HG03439 (cell line): ENCODE measurements around the gene ARL15.

Experiments used
- ATAC-seq: cut with Tn5 transposase; IDR thresholded peaks from one replicate; pipeline ENCODE4 v1.9.1; 2021; ENCODE audit warnings: mild to moderate bottlenecking, moderate library complexity; ENCODE audit not compliant: unreplicated experiment

Gene ARL15

DNA sequence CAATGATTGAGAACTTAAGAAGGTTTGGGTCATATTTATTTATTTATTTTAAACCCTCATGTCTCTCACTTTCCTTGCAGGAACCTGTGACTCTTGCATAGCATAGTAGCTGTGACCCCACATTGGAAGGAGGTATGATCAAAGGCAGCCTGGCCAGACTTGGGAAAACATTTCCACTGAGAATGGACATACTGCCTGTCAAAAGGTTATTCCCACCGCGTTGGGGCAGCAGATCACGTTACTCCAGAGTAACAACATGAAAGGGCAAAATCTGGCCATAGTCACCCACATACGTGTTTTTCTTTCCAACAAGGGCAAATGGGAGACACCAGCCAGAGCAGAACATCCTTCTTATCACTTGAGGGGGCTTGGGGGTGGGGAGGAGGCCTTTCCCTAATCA, 95.7 kb downstream of the ARL15 start:
- no peak for ATAC-seq

DNA sequence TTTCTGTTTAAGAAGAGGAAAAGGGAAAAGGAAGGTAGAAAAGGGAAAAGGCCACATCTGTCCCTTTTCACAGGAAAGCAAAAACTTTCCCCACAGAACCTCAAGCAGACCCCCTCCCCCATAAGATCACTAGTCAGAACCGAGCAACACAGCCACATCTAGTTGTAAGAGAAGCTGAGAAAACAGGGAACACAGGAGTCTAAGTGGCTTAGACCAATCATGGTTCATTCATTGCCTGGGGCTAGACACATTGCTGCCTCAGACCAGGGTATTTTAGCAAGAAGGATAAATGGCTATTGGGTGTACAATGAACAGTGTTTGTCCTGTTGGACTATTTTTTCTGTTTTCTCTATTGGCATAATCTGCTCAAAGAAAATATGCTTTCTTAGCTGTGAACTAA, 98.0 kb downstream of the ARL15 start:
- ATAC-seq: no peak

GRCh38 chr5:54211912-54212311, 98.5 kb downstream of the ARL15 start:
- ATAC-seq: no peak

- ATAC-seq: no peak
Observed at GRCh38 chr5:54207566-54207965, 102.8 kb downstream of the ARL15 start.

GRCh38 chr5:54206580-54207229, 103.7 kb downstream of the ARL15 start:
- no peak for ATAC-seq

- ATAC-seq: no peak
Observed at GRCh38 chr5:54205918-54206317, 104.5 kb downstream of the ARL15 start.

DNA sequence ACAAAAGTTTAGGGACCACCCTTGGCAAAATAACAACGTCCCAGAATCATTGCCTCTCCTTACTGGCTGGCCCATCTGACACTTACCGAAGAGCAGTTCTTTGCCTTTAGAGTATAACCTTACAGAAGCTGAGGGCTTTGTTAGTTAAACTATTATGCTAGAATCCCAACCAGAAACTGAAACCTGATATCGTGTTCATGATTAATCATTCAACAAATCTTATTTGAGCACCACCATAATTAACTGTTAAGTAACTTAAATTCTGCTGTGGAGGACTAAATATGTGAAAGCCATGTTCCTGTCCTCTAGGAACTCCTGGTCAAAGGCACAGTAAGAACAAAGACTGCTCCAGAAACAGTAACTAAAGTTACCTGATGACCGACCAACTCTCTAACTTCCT, 104.9 kb downstream of the ARL15 start:
- ATAC-seq: no peak

GRCh38 chr5:54197018-54197417, 113.4 kb downstream of the ARL15 start:
- ATAC-seq: no peak

DNA sequence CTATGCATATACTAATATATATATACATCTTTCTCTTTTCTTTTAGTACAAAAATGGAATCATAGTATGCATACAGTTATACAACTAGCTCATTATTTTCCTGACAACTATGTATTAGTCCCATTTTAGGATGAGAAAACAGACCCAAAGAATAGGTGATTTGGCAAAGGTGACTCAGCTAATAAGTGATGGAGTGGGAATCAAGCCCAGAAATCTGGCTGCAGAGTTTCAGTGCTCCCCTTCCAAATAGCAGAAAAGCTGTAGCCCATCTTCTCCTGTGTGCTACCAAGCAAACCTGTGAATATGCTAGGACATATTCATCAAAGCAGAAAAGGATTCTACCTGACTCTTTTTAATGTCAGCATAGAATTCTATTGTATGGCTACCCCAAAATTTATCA, 114.7 kb downstream of the ARL15 start:
- no peak for ATAC-seq

GRCh38 chr5:54194318-54194717, 116.1 kb downstream of the ARL15 start:
- ATAC-seq: no peak

GRCh38 chr5:54187694-54188093, 122.7 kb downstream of the ARL15 start:
- no peak for ATAC-seq

DNA sequence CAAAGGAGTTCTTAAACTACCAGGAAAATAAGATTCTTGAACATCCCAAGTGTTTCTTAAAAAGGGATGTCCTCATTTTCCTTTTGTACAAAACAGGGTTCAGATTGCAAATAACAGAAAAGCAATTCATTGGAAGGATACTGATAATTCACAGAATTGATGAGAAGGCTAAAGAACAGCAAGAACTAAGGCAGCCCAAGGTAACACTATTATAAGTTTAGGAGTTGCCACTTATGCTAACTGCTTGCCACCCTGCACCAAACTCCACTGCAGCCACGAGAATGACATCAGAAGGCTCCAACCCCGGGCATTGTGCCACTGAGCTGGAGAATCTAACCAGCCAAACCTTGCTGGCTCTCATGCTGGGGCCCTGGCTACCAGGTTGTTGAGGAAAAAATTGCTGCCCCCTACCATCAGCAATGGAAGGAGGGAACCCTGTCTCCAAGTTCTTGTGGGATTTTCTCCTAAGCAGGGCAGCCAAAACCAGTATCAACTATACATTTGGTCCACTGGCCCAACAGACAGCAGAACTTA, 123.4 kb downstream of the ARL15 start:
- ATAC-seq: no peak

DNA sequence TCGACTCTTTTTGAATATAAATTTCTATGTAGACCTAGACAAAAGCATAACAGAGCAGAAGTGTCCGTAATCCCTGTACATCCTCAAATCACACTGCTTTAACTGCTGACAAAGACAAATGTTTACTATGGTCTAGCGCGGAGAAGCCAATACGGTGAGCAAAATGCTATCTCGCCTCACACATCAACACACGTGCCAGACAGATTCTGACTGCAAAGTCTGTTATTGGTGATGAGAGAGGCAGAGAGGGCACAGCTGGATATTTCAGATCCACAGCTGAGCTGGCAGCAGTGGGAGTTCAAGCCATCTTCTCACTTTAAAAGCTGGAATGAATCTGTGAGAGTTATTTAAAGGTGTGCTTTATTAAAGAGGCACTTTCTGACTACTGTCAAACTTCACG, 124.3 kb downstream of the ARL15 start:
- ATAC-seq: no peak

DNA sequence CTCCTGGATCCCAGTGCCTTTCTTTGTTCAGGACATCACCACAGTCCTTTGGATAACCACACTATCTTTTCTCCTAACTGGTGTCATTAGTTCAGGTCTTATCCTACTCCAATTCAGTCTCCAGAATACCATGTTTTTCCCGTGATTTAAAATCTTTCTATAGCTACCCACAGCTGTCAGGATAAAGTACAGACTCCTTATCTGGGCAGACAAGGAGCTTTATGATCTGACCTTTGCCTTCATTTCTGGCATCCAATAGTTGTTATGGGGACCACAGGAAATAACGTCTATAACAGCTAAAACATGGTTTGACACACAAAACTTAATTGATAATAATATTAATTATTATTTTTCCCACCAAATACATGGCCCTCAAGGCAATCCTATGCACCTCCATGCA, 125.6 kb downstream of the ARL15 start:
- no peak for ATAC-seq

- no peak for ATAC-seq
Observed at GRCh38 chr5:54180630-54181031, 129.7 kb downstream of the ARL15 start.

DNA sequence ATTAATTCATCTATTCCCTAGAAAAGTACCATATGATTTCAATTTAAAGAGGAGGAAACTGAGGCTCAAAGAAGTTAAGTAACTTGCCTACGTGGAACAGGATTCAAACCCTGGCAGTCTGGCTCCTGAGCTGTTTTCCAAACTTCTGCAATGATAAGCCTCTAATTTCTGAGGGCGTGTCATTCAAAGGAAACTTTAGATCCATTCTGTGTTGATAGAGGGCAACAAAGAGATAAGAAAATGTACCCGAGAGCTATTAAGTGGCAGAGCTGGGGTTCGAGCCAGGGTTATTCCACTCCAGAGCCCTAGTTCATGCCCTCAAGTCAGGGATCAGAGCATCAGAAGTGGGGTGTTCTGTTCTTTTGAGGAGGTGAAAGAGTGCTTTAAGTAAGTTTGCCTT, 131.4 kb downstream of the ARL15 start:
- no peak for ATAC-seq

- ATAC-seq: no peak
Observed at GRCh38 chr5:54178207-54178606, 132.2 kb downstream of the ARL15 start.

- ATAC-seq: no peak
Observed at GRCh38 chr5:54177058-54177457, 133.3 kb downstream of the ARL15 start.

- ATAC-seq: no peak
Observed at GRCh38 chr5:54176066-54176830, 134.1 kb downstream of the ARL15 start.

GRCh38 chr5:54173251-54173650, 137.1 kb downstream of the ARL15 start:
- ATAC-seq: no peak

GRCh38 chr5:54171645-54172384, 138.6 kb downstream of the ARL15 start:
- ATAC-seq: no peak

GRCh38 chr5:54165687-54166086, 144.7 kb downstream of the ARL15 start:
- no peak for ATAC-seq
